DND-41 (cell line): ENCODE measurements around the gene ITM2C.

Source experiments
- CTCF ChIP-seq: IDR thresholded peaks from 2 replicates; pipeline ENCODE4 v1.5.1; 2012; ENCODE audit warnings: borderline replicate concordance, low read length, moderate library complexity, mild to moderate bottlenecking; ENCODE audit not compliant: poor library complexity, severe bottlenecking; ENCODE audit errors: extremely low read depth
- EZH2 ChIP-seq: IDR thresholded peaks from 3 replicates; pipeline ENCODE4 v1.6.1; 2012; ENCODE audit warnings: borderline replicate concordance, low read depth, mild to moderate bottlenecking, moderate library complexity, low read length, inconsistent platforms; ENCODE audit not compliant: severe bottlenecking

- TF ChIP-seq EZH2 (no peak), CTCF (no peak)
These were observed 12.6 kb upstream of the ITM2C start for GRCh38 chr2:230852113-230852512.
